HFFc6 (cell line): ENCODE results near the gene SPTLC1. TPM values are rescaled to one million over a fixed set of nuclear protein-coding genes. Genes with fewer than 3 reads are reported as not detected.
A peak's percentile ranks its signal among the peaks of the same experiment; 100 is the strongest.
"Not testable (repeated sequence)": the region's sequence is repeated elsewhere in the genome, so short reads cannot be mapped to it uniquely, and the experiment has no call there.

Source experiments
- DNase-seq: peaks from one replicate; pipeline ENCODE4 v3.0.0-alpha.2; 2018
- H3K27ac Mint-ChIP-seq: 2 replicates; pipeline ENCODE4 v1.8.0; 2020; ENCODE audit warnings: mild to moderate bottlenecking, mixed read lengths
- H3K27me3 Mint-ChIP-seq: 2 replicates; pipeline ENCODE4 v1.8.0; 2021; ENCODE audit warnings: mild to moderate bottlenecking, moderate library complexity, mixed read lengths; ENCODE audit not compliant: insufficient read depth
- H3K36me3 Mint-ChIP-seq: 2 replicates; pipeline ENCODE4 v1.8.0; 2021; ENCODE audit warnings: low read depth, mixed read lengths
- H3K4me1 Mint-ChIP-seq: 2 replicates; pipeline ENCODE4 v1.8.0; 2020; ENCODE audit warnings: low read depth, mixed read lengths
- H3K4me3 Mint-ChIP-seq: 2 replicates; pipeline ENCODE4 v1.8.0; 2020; ENCODE audit warnings: mild to moderate bottlenecking, moderate library complexity, mixed read lengths
- H3K9me3 Mint-ChIP-seq: 2 replicates; pipeline ENCODE4 v1.8.0; 2020; ENCODE audit warnings: mild to moderate bottlenecking, mixed read lengths
- total RNA-seq, 6 experiments: library from RNA; stranded (reverse); fragmentation: NEBNext Ultra II Directional; extraction: Animal tissue kit (Norgen Biotek cat#: 25700); gene quantifications; 2 replicates in 1 of 6; 3 replicates in 5 of 6; pipeline ENCODE4 v1.2.3, GENCODE V29; 2021
- TF ChIP-seq, protein P1 (sequence below): fragments of 200-600 bp; sonication (generic); IDR thresholded peaks from 2 replicates; pipeline ENCODE4 v1.5.0; 2021; ENCODE audit warnings: antibody characterized with exemption, mild to moderate bottlenecking

The SPTLC1 gene
- total RNA-seq, 6 experiments from 2014 or later: 56.2 to 67.2 (median 63.5) TPM

GRCh38 chr9:92026206-92027002 lies 88.8 kb downstream of the SPTLC1 start:
- Mint-ChIP-seq H3K4me1 (peaks cover 5% of the 10 kb centered on the region; the same call in 1 of the 2 replicates), H3K4me3 (no peak overlapping the region), H3K27ac (no peak overlapping the region), H3K9me3 (peaks cover 5% of the 10 kb centered on the region; the same call in 1 of the 2 replicates), H3K27me3 (no peaks in the 10 kb centered on the region), H3K36me3 (0 out of 2 replicates have a peak, but pooled peaks cover 8% of the 10 kb centered on the region)
- no peak for DNase-seq
- TF ChIP-seq, protein P1, sequence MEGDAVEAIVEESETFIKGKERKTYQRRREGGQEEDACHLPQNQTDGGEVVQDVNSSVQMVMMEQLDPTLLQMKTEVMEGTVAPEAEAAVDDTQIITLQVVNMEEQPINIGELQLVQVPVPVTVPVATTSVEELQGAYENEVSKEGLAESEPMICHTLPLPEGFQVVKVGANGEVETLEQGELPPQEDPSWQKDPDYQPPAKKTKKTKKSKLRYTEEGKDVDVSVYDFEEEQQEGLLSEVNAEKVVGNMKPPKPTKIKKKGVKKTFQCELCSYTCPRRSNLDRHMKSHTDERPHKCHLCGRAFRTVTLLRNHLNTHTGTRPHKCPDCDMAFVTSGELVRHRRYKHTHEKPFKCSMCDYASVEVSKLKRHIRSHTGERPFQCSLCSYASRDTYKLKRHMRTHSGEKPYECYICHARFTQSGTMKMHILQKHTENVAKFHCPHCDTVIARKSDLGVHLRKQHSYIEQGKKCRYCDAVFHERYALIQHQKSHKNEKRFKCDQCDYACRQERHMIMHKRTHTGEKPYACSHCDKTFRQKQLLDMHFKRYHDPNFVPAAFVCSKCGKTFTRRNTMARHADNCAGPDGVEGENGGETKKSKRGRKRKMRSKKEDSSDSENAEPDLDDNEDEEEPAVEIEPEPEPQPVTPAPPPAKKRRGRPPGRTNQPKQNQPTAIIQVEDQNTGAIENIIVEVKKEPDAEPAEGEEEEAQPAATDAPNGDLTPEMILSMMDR: no peak

- not testable (repeated sequence) for H3K4me1 Mint-ChIP-seq, H3K4me3 Mint-ChIP-seq, H3K27ac Mint-ChIP-seq, H3K9me3 Mint-ChIP-seq, H3K27me3 Mint-ChIP-seq, H3K36me3 Mint-ChIP-seq
- DNase-seq: peak; percentile 27
Observed at GRCh38 chr9:92021785-92022541, 93.2 kb downstream of the SPTLC1 start.

DNA sequence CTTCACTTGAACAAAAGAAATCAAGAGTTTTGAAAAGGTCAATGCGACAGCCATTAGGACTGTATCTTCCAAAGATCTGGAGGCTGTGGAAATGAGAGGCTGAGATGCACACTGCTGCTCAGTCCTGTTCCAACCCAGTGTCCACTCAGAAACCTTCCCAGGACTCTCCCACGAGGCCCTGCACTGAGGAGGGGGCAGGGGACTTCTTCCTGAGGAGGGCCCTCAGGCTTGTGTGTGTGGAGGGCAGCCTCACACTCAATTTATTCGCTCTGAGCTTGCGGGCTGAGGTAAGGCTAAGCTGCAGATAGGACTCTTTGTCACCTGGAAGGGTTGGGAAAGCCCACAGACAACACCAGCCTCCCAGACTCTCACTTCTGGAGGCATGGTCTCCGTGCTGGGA lies 95.6 kb downstream of the SPTLC1 start:
- TF ChIP-seq, protein P1: no peak
- H3K4me1 Mint-ChIP-seq: peaks cover 5% of the 10 kb centered on the region; the same call in 1 of the 2 replicates
- no peak overlapping the region for H3K27ac Mint-ChIP-seq

DNA sequence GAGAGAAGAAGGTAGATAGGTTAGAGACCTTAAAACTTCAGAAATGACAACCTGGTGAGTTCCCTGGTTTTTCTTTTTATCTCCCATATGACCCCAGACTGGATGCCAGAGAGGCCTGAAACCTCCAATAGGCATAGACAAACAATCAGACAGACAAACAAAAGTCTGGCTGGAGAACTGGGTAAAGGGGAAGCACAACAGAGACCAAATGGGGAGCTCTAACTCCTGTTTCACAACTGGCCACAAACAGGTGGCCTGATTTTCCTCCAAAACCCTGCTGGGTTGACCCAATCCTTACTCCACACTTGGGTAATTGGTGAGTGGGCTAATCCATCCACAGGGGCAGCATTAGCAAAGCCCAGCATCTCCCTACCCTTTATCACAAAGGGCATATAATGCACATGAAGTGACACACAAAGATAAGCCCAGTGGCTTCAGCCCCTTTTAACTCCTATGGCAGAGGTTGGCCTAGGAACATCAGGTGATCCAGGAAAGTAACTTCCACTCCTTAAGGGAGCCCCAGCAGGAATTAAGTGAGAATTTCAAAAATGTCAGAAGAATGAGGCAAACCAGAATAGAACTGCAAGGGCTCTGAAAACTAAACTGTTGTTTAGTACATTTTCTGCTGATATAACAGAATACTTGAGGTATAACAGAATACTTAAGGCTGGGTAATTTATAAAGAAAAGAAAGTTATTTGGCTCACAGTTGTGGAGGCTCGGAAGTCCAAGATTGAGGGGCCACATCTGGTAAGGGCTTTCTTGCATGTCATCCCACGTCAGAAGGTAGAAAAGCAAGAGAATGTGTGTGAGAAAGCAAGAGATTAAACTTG lies 104.3 kb downstream of the SPTLC1 start:
- no peak for DNase-seq
- TF ChIP-seq, protein P1: no peak
- H3K9me3 Mint-ChIP-seq: no peaks in the 10 kb centered on the region
- no peaks in the 10 kb centered on the region; the same call in none of the 2 replicates for H3K27me3 Mint-ChIP-seq
- no peaks in the 10 kb centered on the region for H3K36me3 Mint-ChIP-seq
- no peak overlapping the region for H3K4me3 Mint-ChIP-seq
- no peak overlapping the region for H3K27ac Mint-ChIP-seq
- no peaks in the 10 kb centered on the region for H3K4me1 Mint-ChIP-seq

More for the DNA sequence above, 95.6 kb downstream of the SPTLC1 start:
- Mint-ChIP-seq H3K36me3 (no peaks in the 10 kb centered on the region), H3K27me3 (peaks cover 8% of the 10 kb centered on the region), H3K9me3 (peaks cover 5% of the 10 kb centered on the region; the same call in 1 of the 2 replicates), H3K4me3 (no peak overlapping the region)
- no peak for DNase-seq

DNA sequence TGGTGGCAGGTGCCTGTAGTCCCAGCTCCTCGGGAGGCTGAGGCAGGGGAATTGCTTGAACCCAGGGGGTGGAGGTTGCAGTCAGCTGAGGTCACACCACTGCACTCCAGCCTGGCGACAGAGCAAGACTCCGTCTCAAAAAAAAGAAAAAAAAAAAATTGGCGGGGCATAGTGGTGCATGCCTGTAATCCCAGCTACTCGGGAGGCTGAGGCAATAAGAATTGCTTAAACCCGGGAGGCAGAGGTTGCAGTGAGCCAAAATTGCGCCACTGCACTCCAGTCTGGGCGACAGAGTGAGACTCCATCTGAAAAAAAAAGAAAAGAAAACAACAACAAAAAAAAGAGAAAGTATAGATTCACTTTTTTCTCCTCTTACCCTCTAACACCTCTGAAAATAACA lies 105.0 kb downstream of the SPTLC1 start:
- not testable (repeated sequence) for H3K9me3 Mint-ChIP-seq

GRCh38 chr9:92008041-92008440 lies 107.2 kb downstream of the SPTLC1 start:
- no peaks in the 10 kb centered on the region for H3K36me3 Mint-ChIP-seq
- H3K4me1 Mint-ChIP-seq: no peaks in the 10 kb centered on the region
- peaks cover 3% of the 10 kb centered on the region for H3K27me3 Mint-ChIP-seq
- TF ChIP-seq, protein P1: no peak
- DNase-seq: no peak
- H3K4me3 Mint-ChIP-seq: no peak overlapping the region
- H3K27ac Mint-ChIP-seq: no peak overlapping the region
- no peaks in the 10 kb centered on the region for H3K9me3 Mint-ChIP-seq

More for the DNA sequence above, 105.0 kb downstream of the SPTLC1 start:
- H3K4me1 Mint-ChIP-seq, H3K36me3 Mint-ChIP-seq, DNase-seq, H3K27ac Mint-ChIP-seq, H3K27me3 Mint-ChIP-seq, H3K4me3 Mint-ChIP-seq: not testable (repeated sequence)
